K562 (cell line): Measurements from ENCODE around the gene CCR8. TPM values are rescaled to one million over a fixed set of nuclear protein-coding genes. Genes with fewer than 3 reads are reported as not detected.

Experiments used
- ATAC-seq: fragments of 200-7000 bp; cut with Tn5 transposase; 3 replicates; pipeline ENCODE4 v1.9.1; 2020; ENCODE audit warnings: moderate library complexity
- BruUV-seq: library from RNA; stranded (reverse); fragments of 400-500 nt; replicated peaks from 2 replicates; lab custom pipeline; 2021; lab: Mats Ljungman, UMichigan
- CTCF ChIA-PET: fragments of 300-600 bp; formaldehyde crosslinking; extraction: SDS; loops from one replicate; lab custom pipeline; 2021; ENCODE audit warnings: low intra/inter-chr PET ratio; lab: Yijun Ruan, JAX
- POLR2A ChIA-PET: fragments of 300-600, 350-650 bp; sonication (Branson Sonifier 250); formaldehyde crosslinking; extraction: SDS; loops from one replicate; lab custom pipeline; 2021; ENCODE audit warnings: antibody characterized with exemption, inconsistent platforms; lab: Yijun Ruan, JAX
- DNase-seq, 4 experiments: peaks; one replicate each; pipeline versions ENCODE4 v3.0.0 to v3.0.0-alpha.2; 2011 to 2018; ENCODE audit warnings: low spot score in 3 of 4, mixed read lengths in 3 of 4; ENCODE audit errors: extremely low read depth in 1 of 4
- FAIRE-seq: peaks from 2 replicates; lab custom pipeline; 2011; peaks lifted over from hg19 to GRCh38; lab: Jason Lieb, UNC
- H2AFZ ChIP-seq: 2 replicates; pipeline ENCODE4 v1.6.0; 2011; ENCODE audit warnings: low read depth, low read length, control low read depth, inconsistent platforms
- H3K27ac ChIP-seq: fragments of 200-600 bp; 3 replicates; pipeline ENCODE4 v1.8.0; 2011; ENCODE audit warnings: low read depth, mild to moderate bottlenecking, control low read depth, inconsistent platforms, low read length, moderate library complexity, mixed read lengths; ENCODE audit errors: extremely low read depth
- H3K27me3 ChIP-seq, 2 experiments: fragments of 300-600 bp in 1 of 2; 2 replicates in 1 of 2; 3 replicates in 1 of 2; pipeline versions ENCODE4 v1.6.0 to v1.8.0; 2011; ENCODE audit warnings: inconsistent platforms in 2 of 2, low read length in 2 of 2, mild to moderate bottlenecking in 1 of 2, mixed read lengths in 1 of 2, moderate library complexity in 1 of 2; ENCODE audit not compliant: control insufficient read depth in 2 of 2, insufficient read depth in 2 of 2
- H3K36me3 ChIP-seq: fragments of 300-600 bp; 3 replicates; pipeline ENCODE4 v1.8.0; 2011; ENCODE audit warnings: mild to moderate bottlenecking, low read length, inconsistent platforms; ENCODE audit not compliant: control insufficient read depth, insufficient read depth
- H3K4me1 ChIP-seq, 2 experiments: fragments of 200-600 bp in 1 of 2; replicated peaks in 1 of 2; 2 replicates in 1 of 2; 3 replicates in 1 of 2; pipeline versions ENCODE4 v1.5.1 to v1.8.0; 2011; ENCODE audit warnings: inconsistent platforms in 2 of 2, low read length in 2 of 2, mild to moderate bottlenecking in 1 of 2, mixed read lengths in 1 of 2, moderate library complexity in 1 of 2; ENCODE audit not compliant: control insufficient read depth in 2 of 2, insufficient read depth in 2 of 2
- H3K4me2 ChIP-seq: 2 replicates; pipeline ENCODE4 v1.6.1; 2011; ENCODE audit warnings: low read length, control low read depth, inconsistent platforms, mixed read lengths; ENCODE audit not compliant: insufficient read depth
- H3K4me3 ChIP-seq: fragments of 200-600 bp; sonication (generic), shearing (Covaris generic); 2 replicates; pipeline ENCODE4 v1.5.1; 2016; ENCODE audit warnings: control low read depth, inconsistent platforms
- H3K79me2 ChIP-seq: fragments of 200-600 bp; 3 replicates; pipeline ENCODE4 v1.8.0; 2011; ENCODE audit warnings: low read length, inconsistent platforms; ENCODE audit not compliant: control insufficient read depth, insufficient read depth
- H3K9ac ChIP-seq, 2 experiments: 2 replicates each; pipeline versions ENCODE4 v1.6.0 to v1.6.1; 2011; ENCODE audit warnings: low read depth in 2 of 2, low read length in 2 of 2, control low read depth in 1 of 2, inconsistent platforms in 1 of 2, mild to moderate bottlenecking in 1 of 2, mixed read lengths in 1 of 2; ENCODE audit not compliant: insufficient read depth in 1 of 2
- H3K9me1 ChIP-seq: one replicate; pipeline ENCODE4 v1.6.0; 2011; ENCODE audit warnings: inconsistent platforms, mild to moderate bottlenecking, low read length, moderate library complexity; ENCODE audit not compliant: control insufficient read depth, insufficient read depth
- H3K9me3 ChIP-seq: replicated peaks from 2 replicates; pipeline ENCODE4 v1.5.1; 2011; ENCODE audit warnings: low read depth, low read length, inconsistent platforms; ENCODE audit not compliant: control insufficient read depth, insufficient read depth
- H4K20me1 ChIP-seq: replicated peaks from 2 replicates; pipeline ENCODE4 v1.6.1; 2011; ENCODE audit warnings: low read length, inconsistent platforms, mixed read lengths; ENCODE audit not compliant: control insufficient read depth, insufficient read depth
- NFIX ChIP-seq: fragments of 250-450 bp; sonication (Bioruptor Pico); IDR thresholded peaks from 2 replicates; pipeline ENCODE4 v1.4.0; 2020; ENCODE audit warnings: low read depth, mild to moderate bottlenecking, moderate library complexity
- STAT5A ChIP-seq: IDR thresholded peaks from 2 replicates; pipeline ENCODE4 v1.6.1; 2012; ENCODE audit warnings: low read length, inconsistent platforms, borderline replicate concordance
- ZNF274 ChIP-seq: IDR thresholded peaks from 2 replicates; pipeline ENCODE4 v1.6.1; 2011; ENCODE audit warnings: low read depth, mild to moderate bottlenecking, low read length, moderate library complexity, borderline replicate concordance
- ZNF431 ChIP-seq: sonication (generic); formaldehyde crosslinking; IDR thresholded peaks from 2 replicates; pipeline ENCODE4 v1.8.0; 2022; ENCODE audit warnings: mild to moderate bottlenecking, missing genetic modification reagents
- ZNF76 ChIP-seq: fragments of 250-450 bp; sonication (Bioruptor Pico); IDR thresholded peaks from 2 replicates; pipeline ENCODE4 v1.4.0; 2020; ENCODE audit warnings: mild to moderate bottlenecking, moderate library complexity, borderline replicate concordance
- ZSCAN32 ChIP-seq: fragments of 450-650 bp; formaldehyde crosslinking; IDR thresholded peaks from 2 replicates; pipeline ENCODE4 v1.4.0; 2020; ENCODE audit warnings: mild to moderate bottlenecking, moderate library complexity
- WGBS: fragments of 100-300 bp; shearing (Covaris generic); methylation state at CpG from one replicate; pipeline ENCODE4 v1.1.6; 2016; ENCODE audit warnings: low coverage, mixed read lengths; ENCODE audit not compliant: insufficient coverage; ENCODE audit errors: missing lambda C conversion rate; 5-methylcytosine and 5-hydroxymethylcytosine counted together
- in situ Hi-C: fragments of 300-500 bp; cut with MboI; formaldehyde crosslinking; loops from 4 replicates; pipeline ENCODE4 v1.15.0; 2018; ENCODE audit warnings: inconsistent platforms, mixed read lengths
- intact Hi-C: fragments of 100-400 bp; cut with micrococcal nuclease; formaldehyde crosslinking; loops from 2 replicates; pipeline ENCODE4 v1.14.2; 2022
- polyA plus RNA-seq, 8 experiments: library from polyadenylated mRNA; depleted of rRNA in 4 of 8; stranded (reverse) in 5 of 8; unstranded in 3 of 8; fragments of >200 nt; fragmentation: Nextera tagmentation in 2 of 8; fragmentation: Illumina TruSeq in 1 of 8; extraction: Ambion mirVana in 2 of 8; extraction: Trizol in 1 of 8; gene quantifications; 2 replicates each; pipeline versions ENCODE4 v1.2.1 to v1.2.3, GENCODE V29; 2011 to 2014; ENCODE audit warnings: inconsistent platforms in 1 of 8, missing spikeins in 1 of 8
- total RNA-seq, 7 experiments: library from RNA; depleted of rRNA in 6 of 7; stranded (reverse); fragments of >200 nt in 6 of 7; fragmentation: Illumina TruSeq in 2 of 7; extraction: Trizol in 2 of 7; gene quantifications; 2 replicates each; pipeline versions ENCODE4 v1.2.1 to v1.2.3, GENCODE V29; 2011 to 2021; ENCODE audit warnings: low replicate concordance in 1 of 7
- TF ChIP-seq, protein P1 (sequence below): fragments of 250-450 bp; sonication (Bioruptor Pico); IDR thresholded peaks from 2 replicates; pipeline ENCODE4 v1.5.0; 2020; ENCODE audit warnings: mild to moderate bottlenecking
- TF ChIP-seq, protein P2 (sequence below): fragments of 450-650 bp; formaldehyde crosslinking; IDR thresholded peaks from 2 replicates; pipeline ENCODE4 v1.4.0; 2020; ENCODE audit warnings: mild to moderate bottlenecking, mixed read lengths

CCR8 gene
- total and polyA plus RNA-seq, 9 of the 15 experiments (the other 6 are each of a cell fraction or from before 2014, with no cell fraction given), result not detected

DNA sequence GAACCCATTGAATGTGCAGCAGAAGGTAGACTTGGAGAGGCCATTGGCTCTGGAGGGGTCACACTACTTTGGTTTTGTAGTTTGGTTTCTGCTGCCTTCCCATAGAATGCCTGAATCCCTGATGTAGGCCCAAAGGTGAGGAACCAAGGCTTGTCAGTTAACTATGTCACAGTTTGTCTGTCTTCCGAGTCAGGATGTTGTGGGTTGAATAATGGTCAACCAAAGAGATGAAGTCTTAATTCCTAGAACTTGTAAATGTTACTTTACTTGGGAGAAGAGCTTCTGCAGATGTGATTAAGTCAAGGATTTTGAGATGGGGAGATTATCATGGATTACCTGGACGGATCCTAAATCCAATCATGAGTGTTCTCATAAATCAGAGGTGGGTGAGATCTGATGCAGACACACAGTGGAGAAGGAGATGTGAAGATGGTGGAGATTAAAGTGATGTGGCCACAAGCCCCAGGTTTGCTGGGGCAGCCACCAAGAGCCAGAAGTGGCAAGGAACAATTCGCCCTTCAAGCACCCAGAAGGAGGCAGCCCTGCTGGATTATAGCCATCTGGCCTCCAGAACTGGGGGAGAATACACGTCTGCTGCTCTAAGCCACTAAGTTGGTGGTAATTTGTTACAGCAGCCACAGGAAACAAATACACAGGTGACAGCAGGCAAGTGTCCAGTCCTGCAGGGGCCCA is 2.3 kb upstream of the CCR8 start:
- DNase-seq (no peak), FAIRE-seq (no peak), ATAC-seq (no peak)
- intact Hi-C loops, result no loop called here
- TF ChIP-seq ZNF274 (no peak), NFIX (CRISPR knock-in tag) (no peak), STAT5A (no peak), ZSCAN32 (CRISPR knock-in tag) (no peak), ZNF76 (no peak), ZNF431 (CRISPR knock-in tag) (no peak)
- TF ChIP-seq, protein P1, sequence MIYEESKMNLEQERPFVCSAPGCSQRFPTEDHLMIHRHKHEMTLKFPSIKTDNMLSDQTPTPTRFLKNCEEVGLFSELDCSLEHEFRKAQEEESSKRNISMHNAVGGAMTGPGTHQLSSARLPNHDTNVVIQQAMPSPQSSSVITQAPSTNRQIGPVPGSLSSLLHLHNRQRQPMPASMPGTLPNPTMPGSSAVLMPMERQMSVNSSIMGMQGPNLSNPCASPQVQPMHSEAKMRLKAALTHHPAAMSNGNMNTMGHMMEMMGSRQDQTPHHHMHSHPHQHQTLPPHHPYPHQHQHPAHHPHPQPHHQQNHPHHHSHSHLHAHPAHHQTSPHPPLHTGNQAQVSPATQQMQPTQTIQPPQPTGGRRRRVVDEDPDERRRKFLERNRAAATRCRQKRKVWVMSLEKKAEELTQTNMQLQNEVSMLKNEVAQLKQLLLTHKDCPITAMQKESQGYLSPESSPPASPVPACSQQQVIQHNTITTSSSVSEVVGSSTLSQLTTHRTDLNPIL (CRISPR knock-in tag), result no peak
- TF ChIP-seq, protein P2, sequence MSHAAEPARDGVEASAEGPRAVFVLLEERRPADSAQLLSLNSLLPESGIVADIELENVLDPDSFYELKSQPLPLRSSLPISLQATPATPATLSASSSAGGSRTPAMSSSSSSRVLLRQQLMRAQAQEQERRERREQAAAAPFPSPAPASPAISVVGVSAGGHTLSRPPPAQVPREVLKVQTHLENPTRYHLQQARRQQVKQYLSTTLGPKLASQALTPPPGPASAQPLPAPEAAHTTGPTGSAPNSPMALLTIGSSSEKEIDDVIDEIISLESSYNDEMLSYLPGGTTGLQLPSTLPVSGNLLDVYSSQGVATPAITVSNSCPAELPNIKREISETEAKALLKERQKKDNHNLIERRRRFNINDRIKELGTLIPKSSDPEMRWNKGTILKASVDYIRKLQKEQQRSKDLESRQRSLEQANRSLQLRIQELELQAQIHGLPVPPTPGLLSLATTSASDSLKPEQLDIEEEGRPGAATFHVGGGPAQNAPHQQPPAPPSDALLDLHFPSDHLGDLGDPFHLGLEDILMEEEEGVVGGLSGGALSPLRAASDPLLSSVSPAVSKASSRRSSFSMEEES (CRISPR knock-in tag), result no peak
- H3K36me3 ChIP-seq, result no peaks in the 10 kb centered on the region
- no peak overlapping the region for H3K4me2 ChIP-seq
- H3K9me3 ChIP-seq, result no peaks in the 10 kb centered on the region
- H3K4me1 ChIP-seq, result peaks cover 0 to 20% of the 10 kb centered on the region in 2 experiments; a peak in 3 of 5 replicates
- no peaks in the 10 kb centered on the region for H4K20me1 ChIP-seq
- no peak overlapping the region for H3K4me3 ChIP-seq
- no peaks in the 10 kb centered on the region for H3K9me1 ChIP-seq
- no peaks in the 10 kb centered on the region for H3K79me2 ChIP-seq
- ChIA-PET POLR2A (no interaction called here), CTCF (no interaction called here)
- no peak overlapping the region for H3K9ac ChIP-seq
- H3K27ac ChIP-seq, result no peak overlapping the region
- in situ Hi-C loops, result no loop called here
- no TSS peak for BruUV-seq
- H2AFZ ChIP-seq, result no peak overlapping the region
- H3K27me3 ChIP-seq, result peaks cover 0 to 5% of the 10 kb centered on the region in 2 experiments; a peak in 1 of 5 replicates
- WGBS, result 6% methylated on average over 4 of the region's 4 CpGs
